Skin of body (tissue), 2 donors: ENCODE data around the gene KRT7. TPM values are rescaled to one million over a fixed set of nuclear protein-coding genes. Genes with fewer than 3 reads are reported as not detected.
A peak's percentile ranks its signal among the peaks of the same experiment; 100 is the strongest.

Source experiments
- DNase-seq: peaks from one replicate; lab custom pipeline; 2025; lab: John Stamatoyannopoulos, UW
- total RNA-seq: library from RNA; depleted of rRNA; stranded (reverse); fragments of >200 nt; gene quantifications from one replicate; pipeline ENCODE4 v1.2.3, GENCODE V29; 2014

The KRT7 gene
- total RNA-seq, 1 donor from 2014 or later: 10.4 TPM

DNA sequence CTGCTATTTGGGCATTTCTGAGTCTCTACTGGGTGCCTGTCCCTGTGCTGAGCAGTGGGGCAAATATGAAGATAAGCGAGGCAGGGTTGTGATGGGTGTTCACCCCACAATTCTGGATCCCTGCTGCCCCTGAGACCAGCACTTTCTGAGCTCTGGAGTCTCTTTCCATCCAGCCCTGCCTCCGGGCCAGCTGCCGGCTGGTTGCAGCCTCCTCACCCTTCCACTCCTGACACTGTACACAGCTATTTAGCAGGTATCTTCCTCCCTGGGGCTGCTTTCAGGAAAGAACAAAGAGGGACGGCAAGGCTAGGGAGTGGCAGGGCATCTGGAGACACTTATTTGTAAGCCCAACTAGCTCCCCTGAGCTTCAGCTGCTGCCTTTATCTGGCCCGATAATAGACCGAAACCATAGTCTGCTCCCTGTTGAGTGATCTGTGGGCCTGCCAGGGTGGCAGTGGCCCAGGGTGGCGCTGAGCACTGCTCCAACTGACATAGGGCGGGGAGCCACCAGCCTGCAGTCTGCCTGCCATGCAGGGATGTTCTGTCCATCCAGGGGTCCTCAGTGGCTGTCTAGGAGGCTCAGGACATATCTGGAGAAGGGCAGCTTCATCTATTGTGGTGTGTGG is 33.6 kb upstream of the KRT7 start:
- no peak for DNase-seq

- no peak for DNase-seq
Observed at GRCh38 chr12:52200086-52200780, 32.8 kb upstream of the KRT7 start.

GRCh38 chr12:52200781-52201450 is 32.1 kb upstream of the KRT7 start:
- DNase-seq: no peak

- DNase-seq: no peak
Observed at GRCh38 chr12:52201451-52201839, 31.6 kb upstream of the KRT7 start.

DNA sequence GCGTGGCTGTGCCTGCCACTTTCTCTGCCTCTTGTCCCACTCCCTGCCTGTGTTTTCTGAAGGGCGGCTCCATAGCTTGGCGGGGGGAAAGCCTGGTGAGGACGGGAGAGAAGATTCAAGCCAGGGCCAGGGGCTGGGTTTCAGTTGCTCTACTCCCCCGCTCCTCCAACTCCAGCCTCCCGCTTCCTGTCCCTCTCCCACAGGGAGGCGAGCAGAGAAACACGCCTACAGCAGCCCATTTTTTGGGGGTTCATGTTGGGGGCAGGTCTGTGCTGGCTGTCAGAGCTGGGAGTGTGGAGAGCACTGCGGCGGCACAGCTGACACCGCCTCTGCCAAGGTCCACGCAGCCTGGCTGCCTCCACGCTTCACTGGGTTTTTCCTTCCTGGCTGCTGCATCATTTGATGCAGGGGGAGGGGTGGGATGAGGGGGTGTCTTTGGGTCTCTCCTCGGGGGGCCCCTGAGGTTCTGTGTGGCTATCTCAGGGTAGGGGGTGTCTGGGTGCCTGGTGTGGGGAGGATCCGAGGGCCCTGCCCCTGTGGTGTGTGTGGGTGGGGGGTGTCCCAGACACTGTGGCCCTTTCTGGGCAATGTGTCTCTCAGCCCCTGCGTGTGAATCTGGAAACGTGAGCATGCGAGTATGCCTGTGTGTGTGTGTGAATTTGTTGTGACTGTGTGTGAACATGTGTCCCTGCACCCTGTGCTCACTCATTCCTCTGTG is 30.5 kb upstream of the KRT7 start:
- DNase-seq: no peak

GRCh38 chr12:52203079-52203921 is 29.7 kb upstream of the KRT7 start:
- peak; percentile 64 for DNase-seq

GRCh38 chr12:52204095-52204930 is 28.7 kb upstream of the KRT7 start:
- DNase-seq: no peak

- DNase-seq: no peak
Observed at GRCh38 chr12:52204931-52205505, 28.0 kb upstream of the KRT7 start.

- no peak for DNase-seq
Observed at GRCh38 chr12:52205612-52206303, 27.3 kb upstream of the KRT7 start.

DNA sequence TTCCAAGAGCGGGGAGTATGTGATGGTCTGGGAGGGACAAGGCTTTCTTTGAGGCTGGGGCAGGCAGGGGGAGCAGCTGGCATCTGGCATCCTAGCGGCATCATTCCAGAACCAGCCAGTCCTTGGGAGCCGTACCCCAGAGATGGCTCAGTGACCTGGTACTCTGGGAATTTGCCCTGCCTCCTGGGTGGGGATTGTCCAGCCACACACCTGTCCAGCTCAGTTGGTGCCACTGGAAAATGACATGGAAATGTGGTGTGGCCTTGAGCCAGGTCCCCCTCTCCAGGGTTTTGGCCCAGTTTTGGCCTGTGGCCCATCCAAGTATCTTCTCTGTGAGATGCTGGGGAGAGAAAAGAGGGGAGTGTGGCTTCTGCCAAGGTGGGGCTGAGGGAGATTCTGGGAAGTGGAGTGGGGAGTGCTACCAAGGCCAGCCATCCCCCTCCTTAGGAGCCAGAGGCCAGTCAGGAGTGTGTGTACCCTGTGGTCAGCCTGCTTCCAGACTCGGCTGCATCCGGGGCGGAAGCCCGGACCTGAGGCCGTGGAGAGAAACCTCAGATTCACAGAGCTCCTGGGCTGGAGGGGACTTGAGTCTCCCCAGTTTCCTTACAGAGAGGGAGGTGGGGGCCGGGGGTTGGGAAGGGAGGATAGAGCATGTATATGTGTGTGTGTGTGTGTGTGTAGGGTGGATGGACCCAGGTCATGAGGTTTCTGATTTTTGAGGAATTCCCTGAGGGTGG is 26.6 kb upstream of the KRT7 start:
- DNase-seq: no peak

DNA sequence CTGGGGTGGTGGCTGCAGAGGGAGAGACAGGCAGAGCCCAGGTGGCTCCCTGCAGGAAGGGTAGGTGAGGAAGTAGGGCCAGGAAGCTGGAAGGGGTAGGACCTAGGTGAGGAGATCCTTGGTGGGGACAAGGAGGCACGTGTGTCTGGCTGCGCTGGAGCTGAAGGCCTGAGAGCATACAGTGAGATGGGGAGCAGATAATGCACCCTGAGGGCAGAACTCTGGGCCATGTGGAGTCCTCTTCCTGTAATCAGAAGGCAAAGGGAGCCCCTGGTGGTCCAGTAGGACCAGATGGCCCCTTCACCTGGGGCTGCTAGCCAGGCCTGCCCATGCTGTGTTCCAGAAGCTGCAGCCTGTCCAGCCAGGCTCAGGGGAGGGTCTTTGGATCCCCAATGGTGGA is 25.9 kb upstream of the KRT7 start:
- DNase-seq: no peak

GRCh38 chr12:52207895-52208294 is 25.1 kb upstream of the KRT7 start:
- no peak for DNase-seq

DNA sequence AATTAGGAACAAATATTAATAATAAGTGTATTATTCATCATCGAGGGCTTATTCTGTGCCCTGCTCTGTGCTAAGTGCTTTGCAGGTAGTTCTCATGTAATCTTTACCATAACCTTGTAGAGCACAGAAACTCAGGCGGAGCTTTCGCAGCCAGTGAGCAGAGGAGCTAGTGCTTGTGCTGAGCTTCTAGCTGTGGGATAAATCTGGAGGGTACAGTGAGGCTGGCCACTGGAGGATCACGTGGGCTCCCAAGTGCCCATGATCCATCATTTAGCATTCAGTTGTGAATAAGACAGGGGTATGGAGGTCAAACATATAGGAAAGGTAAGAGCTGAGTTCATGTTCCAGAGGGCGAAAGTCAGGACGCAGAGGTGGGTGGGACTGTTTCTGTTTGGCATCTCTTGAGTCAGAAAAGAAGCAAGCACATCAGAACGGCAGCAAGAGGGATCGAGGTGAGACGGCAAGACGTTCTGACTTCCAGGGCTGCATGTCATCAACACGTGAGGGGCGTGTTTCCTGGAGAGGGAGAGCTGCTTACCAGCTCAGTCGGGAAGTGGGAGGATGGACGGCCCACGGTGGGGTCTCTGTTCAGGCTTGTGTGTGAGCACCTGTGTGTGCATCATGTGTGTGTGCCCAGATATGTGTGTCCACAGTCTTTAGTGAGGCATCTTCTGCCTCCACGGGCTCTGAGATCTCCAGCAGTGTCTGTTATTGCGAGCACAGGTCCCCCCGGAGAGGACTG is 24.4 kb upstream of the KRT7 start:
- no peak for DNase-seq

GRCh38 chr12:52209321-52209720 is 23.7 kb upstream of the KRT7 start:
- DNase-seq: no peak

GRCh38 chr12:52210186-52210924 is 22.7 kb upstream of the KRT7 start:
- DNase-seq: no peak

DNA sequence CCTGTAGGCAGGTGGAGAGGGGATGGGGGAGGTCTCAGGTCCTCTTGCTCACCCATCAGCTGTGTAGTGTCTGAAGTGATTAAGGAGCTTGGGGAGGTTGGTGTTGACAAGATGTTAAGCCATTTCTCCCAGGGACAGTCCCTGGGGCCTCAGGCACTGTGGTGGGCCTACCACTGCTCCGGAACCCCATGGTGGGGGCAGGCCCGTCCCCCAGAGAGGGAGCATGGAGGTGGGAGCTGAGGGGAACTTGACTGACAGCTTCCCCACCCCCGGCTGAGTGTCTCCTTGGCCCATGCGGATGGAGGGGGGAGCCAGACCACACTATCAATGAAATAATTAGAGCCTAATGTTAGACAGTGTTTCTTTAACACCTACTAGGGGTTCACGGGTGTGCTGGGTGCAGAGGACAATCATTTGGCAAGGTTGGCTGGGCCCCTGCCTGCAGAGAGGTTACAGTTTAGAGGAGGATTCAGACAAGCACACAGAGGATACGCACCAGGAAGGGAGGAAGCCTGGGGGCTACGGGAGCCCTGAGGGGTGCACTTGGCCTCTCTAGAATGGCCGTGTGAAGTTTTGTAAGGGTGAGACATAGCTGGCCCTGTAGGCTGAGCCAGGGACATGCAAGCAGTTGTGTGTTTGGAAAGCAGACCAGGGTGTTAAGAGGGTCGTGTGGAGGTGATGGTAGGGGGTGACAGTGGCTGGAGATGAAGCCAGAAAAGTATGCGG is 22.0 kb upstream of the KRT7 start:
- no peak for DNase-seq
